Neutrophil (primary cell): ENCODE results near the gene RAP1GAP2.

Experiments
- H3K27ac ChIP-seq: fragments of 200-600 bp; sonication (generic); 2 replicates; pipeline ENCODE4 v1.5.1; 2016; ENCODE audit warnings: mild to moderate bottlenecking, moderate library complexity
- H3K27me3 ChIP-seq: fragments of 200-600 bp; sonication (generic); 2 replicates; pipeline ENCODE4 v1.6.0; 2016; ENCODE audit warnings: mild to moderate bottlenecking
- H3K36me3 ChIP-seq: fragments of 200-600 bp; sonication (generic); 2 replicates; pipeline ENCODE4 v1.5.1; 2017
- H3K4me1 ChIP-seq, 2 experiments: fragments of 200-600 bp in 1 of 2; sonication (generic) in 1 of 2; 1 replicate in 1 of 2; 2 replicates in 1 of 2; pipeline versions ENCODE4 v1.5.1 to v1.6.1; 2013 to 2016; ENCODE audit warnings: low read depth in 1 of 2, low read length in 1 of 2, mild to moderate bottlenecking in 1 of 2, moderate library complexity in 1 of 2; ENCODE audit not compliant: control insufficient read depth in 1 of 2, insufficient read depth in 1 of 2
- H3K4me3 ChIP-seq, 2 experiments: fragments of 200-600 bp in 1 of 2; sonication (generic) in 1 of 2; 1 replicate in 1 of 2; 2 replicates in 1 of 2; pipeline ENCODE4 v1.5.1; 2013 to 2016; ENCODE audit warnings: low read depth in 1 of 2, low read length in 1 of 2, mild to moderate bottlenecking in 1 of 2, moderate library complexity in 1 of 2
- H3K9me3 ChIP-seq: fragments of 200-600 bp; sonication (generic); 2 replicates; pipeline ENCODE4 v1.5.1; 2016
- CTCF ChIP-seq: fragments of 200-600 bp; sonication (generic); IDR thresholded peaks from 2 replicates; pipeline ENCODE4 v1.5.1; 2016; ENCODE audit warnings: antibody characterized with exemption

RAP1GAP2 gene

GRCh38 chr17:2860045-2860444 lies 63.8 kb downstream of the RAP1GAP2 start:
- peaks cover 15% of the 10 kb centered on the region for H3K36me3 ChIP-seq
- no peak overlapping the region for H3K27ac ChIP-seq
- H3K9me3 ChIP-seq: no peaks in the 10 kb centered on the region
- H3K4me1 ChIP-seq: peaks cover 10 to 20% of the 10 kb centered on the region in 2 experiments
- peaks cover 10% of the 10 kb centered on the region for H3K27me3 ChIP-seq
- H3K4me3 ChIP-seq: no peak overlapping the region
- no peak for TF ChIP-seq CTCF

GRCh38 chr17:2860883-2861282 lies 64.6 kb downstream of the RAP1GAP2 start:
- peaks cover 20% of the 10 kb centered on the region for H3K36me3 ChIP-seq

GRCh38 chr17:2862197-2862596 lies 66.0 kb downstream of the RAP1GAP2 start:
- no peak overlapping the region for H3K27ac ChIP-seq
- TF ChIP-seq CTCF: no peak
- no peaks in the 10 kb centered on the region for H3K27me3 ChIP-seq
- H3K4me3 ChIP-seq: no peak overlapping the region
- H3K9me3 ChIP-seq: no peaks in the 10 kb centered on the region
- peaks cover 7 to 14% of the 10 kb centered on the region in 2 experiments for H3K4me1 ChIP-seq
- H3K36me3 ChIP-seq: peaks cover 22% of the 10 kb centered on the region

More at GRCh38 chr17:2860883-2861282, 64.6 kb downstream of the RAP1GAP2 start:
- no peak for TF ChIP-seq CTCF
- Histone ChIP-seq H3K4me3 (no peak overlapping the region), H3K9me3 (no peaks in the 10 kb centered on the region), H3K27me3 (peaks cover 2% of the 10 kb centered on the region), H3K4me1 (peaks cover 6 to 11% of the 10 kb centered on the region in 2 experiments), H3K27ac (no peak overlapping the region)

- no peak overlapping the region for H3K27ac ChIP-seq
- no peaks in the 10 kb centered on the region for H3K27me3 ChIP-seq
- no peak for TF ChIP-seq CTCF
- peaks cover 31% of the 10 kb centered on the region for H3K36me3 ChIP-seq
- no peaks in the 10 kb centered on the region for H3K9me3 ChIP-seq
- peaks cover 9 to 17% of the 10 kb centered on the region in 2 experiments for H3K4me1 ChIP-seq
- no peak overlapping the region for H3K4me3 ChIP-seq
Measured at GRCh38 chr17:2863204-2863603, 67.0 kb downstream of the RAP1GAP2 start.

GRCh38 chr17:2865228-2865627 lies 69.0 kb downstream of the RAP1GAP2 start:
- no peaks in the 10 kb centered on the region for H3K9me3 ChIP-seq
- H3K27me3 ChIP-seq: no peaks in the 10 kb centered on the region
- H3K27ac ChIP-seq: no peak overlapping the region
- no peak for TF ChIP-seq CTCF
- H3K4me1 ChIP-seq: peaks cover 9 to 17% of the 10 kb centered on the region in 2 experiments
- no peak overlapping the region for H3K4me3 ChIP-seq
- H3K36me3 ChIP-seq: peaks cover 32% of the 10 kb centered on the region
